ENCODE data around the gene IGSF21.

DNA sequence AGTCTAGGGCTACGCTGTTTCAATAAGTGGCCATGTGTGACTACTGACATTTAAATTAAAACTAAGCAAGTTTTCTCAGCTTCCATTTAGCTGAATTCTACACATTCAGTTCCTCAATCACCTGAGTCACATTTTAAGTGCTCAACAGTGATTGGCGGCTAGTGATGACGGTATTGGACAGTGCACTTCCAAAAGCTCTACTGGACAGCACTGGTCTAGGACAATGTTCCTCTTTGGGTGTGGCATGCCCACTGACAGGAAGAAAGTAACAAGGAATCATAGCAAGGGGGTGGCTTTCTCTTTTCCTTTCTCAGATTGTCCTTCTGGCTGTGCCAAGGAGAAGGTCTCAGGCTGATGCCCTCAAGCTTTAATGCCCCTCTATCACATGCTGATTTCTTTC, 11.7 kb downstream of the IGSF21 start:
- TF ChIP-seq, protein P1, sequence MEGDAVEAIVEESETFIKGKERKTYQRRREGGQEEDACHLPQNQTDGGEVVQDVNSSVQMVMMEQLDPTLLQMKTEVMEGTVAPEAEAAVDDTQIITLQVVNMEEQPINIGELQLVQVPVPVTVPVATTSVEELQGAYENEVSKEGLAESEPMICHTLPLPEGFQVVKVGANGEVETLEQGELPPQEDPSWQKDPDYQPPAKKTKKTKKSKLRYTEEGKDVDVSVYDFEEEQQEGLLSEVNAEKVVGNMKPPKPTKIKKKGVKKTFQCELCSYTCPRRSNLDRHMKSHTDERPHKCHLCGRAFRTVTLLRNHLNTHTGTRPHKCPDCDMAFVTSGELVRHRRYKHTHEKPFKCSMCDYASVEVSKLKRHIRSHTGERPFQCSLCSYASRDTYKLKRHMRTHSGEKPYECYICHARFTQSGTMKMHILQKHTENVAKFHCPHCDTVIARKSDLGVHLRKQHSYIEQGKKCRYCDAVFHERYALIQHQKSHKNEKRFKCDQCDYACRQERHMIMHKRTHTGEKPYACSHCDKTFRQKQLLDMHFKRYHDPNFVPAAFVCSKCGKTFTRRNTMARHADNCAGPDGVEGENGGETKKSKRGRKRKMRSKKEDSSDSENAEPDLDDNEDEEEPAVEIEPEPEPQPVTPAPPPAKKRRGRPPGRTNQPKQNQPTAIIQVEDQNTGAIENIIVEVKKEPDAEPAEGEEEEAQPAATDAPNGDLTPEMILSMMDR (IDR thresholded peaks at IDR 0.05; ENCODE audit: extremely low read depth in 1 of 2, insufficient read depth in 1 of 2, low read depth in 1 of 2, low read length in 2 of 2): no peak
- TF ChIP-seq MAX (IDR thresholded peaks at IDR 0.05; ENCODE audit: insufficient read depth, insufficient read length) (no peak), POLR2A (IDR thresholded peaks at IDR 0.05; ENCODE audit: low read depth, low read length) (no peak), POLR2AphosphoS5 (IDR thresholded peaks at IDR 0.05; ENCODE audit: insufficient read depth, low read depth, low read length) (no peak), EZH2 (IDR thresholded peaks at IDR 0.05; ENCODE audit: borderline replicate concordance, low read depth, low read length, severe bottlenecking) (no peak), JUN (IDR thresholded peaks at IDR 0.05; ENCODE audit: borderline replicate concordance, insufficient read depth, insufficient read length, low read depth) (no peak), MYC (IDR thresholded peaks at IDR 0.05; ENCODE audit: low read depth, low read length) (no peak), FOS (IDR thresholded peaks at IDR 0.05; ENCODE audit: borderline replicate concordance, insufficient read depth, low read length) (no peak), GATA2 (IDR thresholded peaks at IDR 0.05; ENCODE audit: insufficient read depth, insufficient read length, low read depth, low read length) (no peak)
